ENCODE measurements around the gene PRR13.
A peak's percentile ranks its signal among the peaks of the same experiment; 100 is the strongest.

Gene PRR13

GRCh38 chr12:53452159-53453077 lies 10.9 kb downstream of the PRR13 start:
- DNase-seq (ENCODE audit: low read depth, low spot score) = no peak
- no peak for TF ChIP-seq CTCF (IDR thresholded peaks at IDR 0.05; ENCODE audit: insufficient read depth, low read length, missing control alignments)
- ChIA-PET POLR2A (interaction anchor here (0.6 kb wide), 1 partner anchor 22 kb away, joined by 3 read pairs; no protein-coding TSS in a partner anchor), CTCF (interaction anchor here (1.0 to 8.3 kb wide), 3 partner anchors 23 to 41 kb away, joined by 3 to 81 read pairs (median 4); no protein-coding TSS in a partner anchor)
- H3K4me3 ChIP-seq (ENCODE audit: low read depth, low read length) = peak overlapping the region; percentile 88

GRCh38 chr12:53453953-53454640 lies 12.6 kb downstream of the PRR13 start:
- CTCF ChIA-PET = interaction anchor here (1.1 to 8.3 kb wide), 10 partner anchors 10 to 132 kb away, joined by 3 to 81 read pairs (median 6); partner anchors contain the start of genes AAAS and NPFF
- POLR2A ChIA-PET = interaction anchor here (1.3 to 1.5 kb wide), 2 partner anchors 10 to 13 kb away, joined by 4 read pairs; partner anchors contain the start of gene PRR13
- no peak for DNase-seq (ENCODE audit: low read depth, low spot score)
- H3K4me3 ChIP-seq (ENCODE audit: low read depth, low read length) = peak overlapping the region; percentile 88
- no peak for TF ChIP-seq CTCF (IDR thresholded peaks at IDR 0.05; ENCODE audit: insufficient read depth, low read length, missing control alignments)

- CTCF ChIA-PET = interaction anchor here (1.1 to 8.3 kb wide), 9 partner anchors 9 to 133 kb away, joined by 3 to 81 read pairs (median 6); partner anchors contain the start of genes AAAS and NPFF
Observed at GRCh38 chr12:53454707-53455106, 13.2 kb downstream of the PRR13 start.

GRCh38 chr12:53456654-53457366 lies 15.3 kb downstream of the PRR13 start:
- no peak for DNase-seq (ENCODE audit: low read depth, low spot score)
- no peak for TF ChIP-seq CTCF (IDR thresholded peaks at IDR 0.05; ENCODE audit: insufficient read depth, low read length, missing control alignments)
- H3K4me3 ChIP-seq (ENCODE audit: low read depth, low read length) = no peak overlapping the region
- POLR2A ChIA-PET = no interaction called here
- CTCF ChIA-PET = interaction anchor here (2.7 to 8.3 kb wide), 3 partner anchors 7 to 104 kb away, joined by 7 to 81 read pairs (median 16); no protein-coding TSS in a partner anchor

More at GRCh38 chr12:53454707-53455106, 13.2 kb downstream of the PRR13 start:
- TF ChIP-seq CTCF (IDR thresholded peaks at IDR 0.05; ENCODE audit: insufficient read depth, low read length, missing control alignments) = no peak
- no peak for DNase-seq (ENCODE audit: low read depth, low spot score)
- H3K4me3 ChIP-seq (ENCODE audit: low read depth, low read length) = no peak overlapping the region
- POLR2A ChIA-PET = interaction anchor here (1.3 to 1.5 kb wide), 2 partner anchors 10 to 14 kb away, joined by 4 read pairs; partner anchors contain the start of gene PRR13

GRCh38 chr12:53459097-53459496 lies 17.6 kb downstream of the PRR13 start:
- H3K4me3 ChIP-seq (ENCODE audit: low read depth, low read length) = no peak overlapping the region
- ChIA-PET CTCF (interaction anchor here (1.0 to 8.3 kb wide), 4 partner anchors 9 to 138 kb away, joined by 3 to 81 read pairs (median 4); partner anchors contain the start of gene AAAS), POLR2A (no interaction called here)
- no peak for DNase-seq (ENCODE audit: low read depth, low spot score)
- no peak for TF ChIP-seq CTCF (IDR thresholded peaks at IDR 0.05; ENCODE audit: insufficient read depth, low read length, missing control alignments)
